GM12878 (cell line): ENCODE data around the gene CTNNA1. TPM values are rescaled to one million over a fixed set of nuclear protein-coding genes. Genes with fewer than 3 reads are reported as not detected.

ENCODE experiments used
- ATAC-seq: fragments of 200-7000 bp; cut with Tn5 transposase; 3 replicates; pipeline ENCODE4 v1.9.1; 2020; ENCODE audit warnings: mild to moderate bottlenecking, moderate library complexity
- BruUV-seq: library from RNA; stranded (reverse); fragments of 400-500 nt; replicated peaks from 2 replicates; lab custom pipeline; 2021; lab: Mats Ljungman, UMichigan
- CTCF ChIA-PET: fragments of 300-600 bp; sonication (Branson Sonifier 250); formaldehyde crosslinking; extraction: SDS; loops from one replicate; lab custom pipeline; 2021; ENCODE audit warnings: inconsistent platforms; lab: Yijun Ruan, JAX
- POLR2A ChIA-PET: fragments of 350-600 bp; formaldehyde crosslinking; extraction: SDS; loops from one replicate; lab custom pipeline; 2021; ENCODE audit warnings: inconsistent platforms; lab: Charles Lee
- RAD21 ChIA-PET: fragments of 300-600 bp; sonication (Branson Sonifier 250); formaldehyde crosslinking; loops from one replicate; lab custom pipeline; 2023; ENCODE audit warnings: antibody characterized with exemption; ENCODE audit not compliant: unreplicated experiment; lab: Charles Lee
- SMC1A ChIA-PET: fragments of 300-600 bp; sonication (Branson Sonifier 250); formaldehyde crosslinking; loops from one replicate; lab custom pipeline; 2023; ENCODE audit not compliant: unreplicated experiment, uncharacterized antibody; lab: Charles Lee
- DNase-seq: peaks from one replicate; pipeline ENCODE4 v3.0.0-alpha.2; 2011; ENCODE audit warnings: low read depth, low spot score
- FAIRE-seq: peaks from 3 replicates; lab custom pipeline; 2011; peaks lifted over from hg19 to GRCh38; lab: Jason Lieb, UNC
- H2AFZ ChIP-seq: 2 replicates; pipeline ENCODE4 v1.6.0; 2011; ENCODE audit warnings: low read depth, low read length, control low read depth; ENCODE audit not compliant: control insufficient read depth
- H3K27ac ChIP-seq: 2 replicates; pipeline ENCODE4 v1.5.1; 2011; ENCODE audit warnings: control low read depth; ENCODE audit not compliant: control insufficient read depth, insufficient read depth
- H3K27me3 ChIP-seq, 2 experiments: replicated peaks in 1 of 2; 2 replicates each; pipeline versions ENCODE4 v1.6.0 to v1.6.1; 2011; ENCODE audit warnings: low read length in 1 of 2; ENCODE audit not compliant: control insufficient read depth in 2 of 2, insufficient read depth in 2 of 2
- H3K36me3 ChIP-seq, 2 experiments: 2 replicates each; pipeline ENCODE4 v1.5.1; 2011; ENCODE audit warnings: low read length in 1 of 2; ENCODE audit not compliant: control insufficient read depth in 2 of 2, insufficient read depth in 2 of 2
- H3K4me1 ChIP-seq: 2 replicates; pipeline ENCODE4 v1.6.1; 2011; ENCODE audit warnings: mild to moderate bottlenecking, low read length, moderate library complexity, mixed read lengths; ENCODE audit not compliant: control insufficient read depth, insufficient read depth
- H3K4me2 ChIP-seq: 2 replicates; pipeline ENCODE4 v1.6.0; 2011; ENCODE audit warnings: control low read depth; ENCODE audit not compliant: control insufficient read depth, insufficient read depth
- H3K4me3 ChIP-seq: fragments of 200-600 bp; sonication (generic); 2 replicates; pipeline ENCODE4 v1.5.1; 2016
- H3K79me2 ChIP-seq: 2 replicates; pipeline ENCODE4 v1.6.0; 2011; ENCODE audit warnings: low read length; ENCODE audit not compliant: control insufficient read depth, insufficient read depth
- H3K9ac ChIP-seq: 2 replicates; pipeline ENCODE4 v1.8.0; 2011; ENCODE audit warnings: low read length, control low read depth, mixed read lengths; ENCODE audit not compliant: control insufficient read depth, insufficient read depth
- H3K9me3 ChIP-seq: replicated peaks from 3 replicates; pipeline ENCODE4 v1.5.1; 2011; ENCODE audit warnings: mild to moderate bottlenecking, low read length; ENCODE audit not compliant: control insufficient read depth, insufficient read depth
- H4K20me1 ChIP-seq: 2 replicates; pipeline ENCODE4 v1.6.0; 2011; ENCODE audit not compliant: control insufficient read depth, insufficient read depth
- EED ChIP-seq: sonication (generic); IDR thresholded peaks from 2 replicates; pipeline ENCODE4 v1.6.1; 2016; ENCODE audit warnings: antibody characterized with exemption, low read depth
- EGR1 ChIP-seq, 2 experiments: IDR thresholded peaks; 1 replicate in 1 of 2; 2 replicates in 1 of 2; pipeline ENCODE4 v1.6.1; 2011 to 2012; ENCODE audit warnings: low read depth in 2 of 2, low read length in 2 of 2, borderline replicate concordance in 1 of 2, mild to moderate bottlenecking in 1 of 2, moderate library complexity in 1 of 2
- ELK1 ChIP-seq: IDR thresholded peaks from 2 replicates; pipeline ENCODE4 v1.6.1; 2012; ENCODE audit warnings: low read depth, low read length, improper control_type of control experiment
- ESRRA ChIP-seq: IDR thresholded peaks from 2 replicates; pipeline ENCODE4 v1.6.1; 2012; ENCODE audit warnings: mild to moderate bottlenecking, low read length, improper control_type of control experiment
- ETV6 ChIP-seq, 2 experiments: fragments of 450-650 bp in 1 of 2; IDR thresholded peaks in 1 of 2; conservative IDR thresholded peaks in 1 of 2; 2 replicates each; pipeline ENCODE4 v1.6.1; 2014; ENCODE audit warnings: antibody characterized with exemption in 1 of 2, borderline replicate concordance in 1 of 2, low read depth in 1 of 2, mild to moderate bottlenecking in 1 of 2, moderate library complexity in 1 of 2
- FOS ChIP-seq: IDR thresholded peaks from 3 replicates; pipeline ENCODE4 v1.6.1; 2011; ENCODE audit warnings: borderline replicate concordance; ENCODE audit not compliant: insufficient read length; ENCODE audit errors: extremely low read depth
- HDGF ChIP-seq: fragments of 450-650 bp; IDR thresholded peaks from 2 replicates; pipeline ENCODE4 v1.6.1; 2016; ENCODE audit warnings: antibody characterized with exemption
- NFXL1 ChIP-seq: fragments of 450-650 bp; IDR thresholded peaks from 2 replicates; pipeline ENCODE4 v1.6.1; 2017; ENCODE audit warnings: antibody characterized with exemption, mild to moderate bottlenecking, borderline replicate concordance
- PKNOX1 ChIP-seq: fragments of 450-650 bp; IDR thresholded peaks from 2 replicates; pipeline ENCODE4 v1.6.1; 2016; ENCODE audit warnings: mild to moderate bottlenecking
- RCOR1 ChIP-seq: conservative IDR thresholded peaks from 2 replicates; pipeline ENCODE4 v1.6.1; 2012; ENCODE audit warnings: low read depth, low read length, improper control_type of control experiment
- RUNX3 ChIP-seq: IDR thresholded peaks from 2 replicates; pipeline ENCODE4 v1.6.1; 2012; ENCODE audit warnings: low read length, inconsistent platforms
- SMC3 ChIP-seq: IDR thresholded peaks from 2 replicates; pipeline ENCODE4 v1.6.1; 2011; ENCODE audit warnings: low read length, improper control_type of control experiment, borderline replicate concordance
- SREBF1 ChIP-seq: IDR thresholded peaks from 2 replicates; pipeline ENCODE4 v1.6.1; 2012; ENCODE audit warnings: mild to moderate bottlenecking, low read length
- TAF1 ChIP-seq: IDR thresholded peaks from 2 replicates; pipeline ENCODE4 v1.6.1; 2011; ENCODE audit warnings: mild to moderate bottlenecking, low read depth, low read length, borderline replicate concordance
- TBL1XR1 ChIP-seq: IDR thresholded peaks from 2 replicates; pipeline ENCODE4 v1.6.1; 2012; ENCODE audit warnings: low read depth, low read length, improper control_type of control experiment
- TCF12 ChIP-seq: IDR thresholded peaks from 2 replicates; pipeline ENCODE4 v1.6.1; 2011; ENCODE audit warnings: low read depth, mild to moderate bottlenecking, low read length
- ZSCAN29 ChIP-seq: fragments of 450-650 bp; IDR thresholded peaks from 2 replicates; pipeline ENCODE4 v1.6.1; 2017; ENCODE audit warnings: mild to moderate bottlenecking, moderate library complexity
- WGBS: methylation state at CpG from one replicate; pipeline ENCODE4 v1.1.6; 2016; ENCODE audit warnings: low lambda C conversion rate; ENCODE audit not compliant: insufficient replicate concordance, insufficient coverage; ENCODE audit errors: missing lambda C conversion rate; 5-methylcytosine and 5-hydroxymethylcytosine counted together
- in situ Hi-C: fragments of 300-500 bp; cut with MboI; formaldehyde crosslinking; loops from 9 replicates; pipeline ENCODE4 v1.14.3; 2018; ENCODE audit warnings: mixed read lengths
- intact Hi-C: fragments of 100-400 bp; cut with micrococcal nuclease; formaldehyde crosslinking; loops from one replicate; pipeline ENCODE4 v1.14.2; 2022; ENCODE audit not compliant: unreplicated experiment
- polyA plus RNA-seq, 11 experiments: library from polyadenylated mRNA; depleted of rRNA in 4 of 11; unstranded in 6 of 11; stranded (reverse) in 5 of 11; fragments of >200 nt; fragmentation: Nextera tagmentation in 4 of 11; fragmentation: Illumina TruSeq in 1 of 11; extraction: Ambion mirVana in 4 of 11; extraction: Trizol in 1 of 11; gene quantifications; 1 replicate in 1 of 11; 2 replicates in 10 of 11; pipeline versions ENCODE4 v1.2.1 to v1.2.3, GENCODE V29; 2011 to 2016; ENCODE audit warnings: inconsistent platforms in 2 of 11, missing spikeins in 2 of 11, low read depth in 1 of 11
- total RNA-seq, 4 experiments: library from RNA; depleted of rRNA in 3 of 4; stranded (reverse); fragments of >200 nt in 3 of 4; fragmentation: Illumina TruSeq in 1 of 4; extraction: Trizol in 1 of 4; gene quantifications; 2 replicates each; pipeline versions ENCODE4 v1.2.1 to v1.2.3, GENCODE V29; 2013 to 2021
- TF ChIP-seq, protein P1 (sequence below): fragments of 450-650 bp; IDR thresholded peaks from 2 replicates; pipeline ENCODE4 v1.6.1; 2014; ENCODE audit warnings: mild to moderate bottlenecking

The CTNNA1 gene
- total and polyA plus RNA-seq, 10 of the 15 experiments (the other 5 are each of a cell fraction or from before 2014, with no cell fraction given), result 32.6 to 104 (median 57.7) TPM

DNA sequence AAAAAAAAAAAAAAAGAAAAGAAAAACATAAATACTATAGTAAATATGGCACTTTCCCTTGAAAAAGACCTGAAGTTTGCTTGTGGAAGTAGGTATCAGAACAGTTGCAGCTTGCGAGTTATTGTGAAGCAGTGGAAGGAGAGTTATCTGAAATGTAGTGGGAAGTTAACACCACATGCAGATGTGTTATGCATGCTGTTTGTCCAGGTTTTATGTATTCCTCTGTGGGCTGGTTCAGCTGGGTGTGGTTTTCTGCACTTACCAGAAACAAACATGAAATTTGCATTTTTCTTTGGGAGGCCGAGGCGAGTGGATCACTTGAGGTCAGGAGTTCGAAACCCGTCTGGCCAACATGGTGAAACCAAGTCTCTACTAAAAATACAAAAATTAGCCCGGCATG, 42.1 kb upstream of the CTNNA1 start:
- in situ Hi-C loops, result no loop called here
- H3K79me2 ChIP-seq, result no peaks in the 10 kb centered on the region
- POLR2A ChIA-PET, result no interaction called here

GRCh38 chr5:138711811-138712210, 41.4 kb upstream of the CTNNA1 start:
- WGBS, result 37% methylated on average over 3 of the region's 3 CpGs
- no peak for ATAC-seq
- ChIA-PET SMC1A (interaction anchor here (0.6 kb wide), 1 partner anchor 226 kb away, joined by 3 read pairs; no protein-coding TSS in a partner anchor), RAD21 (no interaction called here), POLR2A (no interaction called here), CTCF (no interaction called here)
- no peak overlapping the region for H3K9ac ChIP-seq
- no peaks in the 10 kb centered on the region for H3K4me1 ChIP-seq
- BruUV-seq, result no TSS peak
- FAIRE-seq, result no peak
- H3K27me3 ChIP-seq, result no peaks in the 10 kb centered on the region; a peak in 1 of 4 replicates
- H3K36me3 ChIP-seq, result no peaks in the 10 kb centered on the region
- no peak overlapping the region for H3K4me2 ChIP-seq
- in situ Hi-C loops (no loop called here), intact Hi-C loops (no loop called here)
- DNase-seq, result no peak
- no peak overlapping the region for H3K27ac ChIP-seq
- H2AFZ ChIP-seq, result no peak overlapping the region
- no peak overlapping the region for H3K4me3 ChIP-seq
- H4K20me1 ChIP-seq, result no peaks in the 10 kb centered on the region; the same call in 1 of the 2 replicates
- no peaks in the 10 kb centered on the region for H3K9me3 ChIP-seq
- H3K79me2 ChIP-seq, result no peaks in the 10 kb centered on the region
- TF ChIP-seq RUNX3 (no peak), HDGF (no peak), PKNOX1 (no peak), EGR1 (IDR thresholded peaks at IDR 0.05; ENCODE audit: borderline replicate concordance in 1 of 2, low read depth in 2 of 2, low read length in 2 of 2) (no peak), SREBF1 (no peak), ZSCAN29 (no peak), ESRRA (no peak), NFXL1 (no peak), TCF12 (no peak), FOS (no peak), ELK1 (no peak)
- TF ChIP-seq, protein P1, sequence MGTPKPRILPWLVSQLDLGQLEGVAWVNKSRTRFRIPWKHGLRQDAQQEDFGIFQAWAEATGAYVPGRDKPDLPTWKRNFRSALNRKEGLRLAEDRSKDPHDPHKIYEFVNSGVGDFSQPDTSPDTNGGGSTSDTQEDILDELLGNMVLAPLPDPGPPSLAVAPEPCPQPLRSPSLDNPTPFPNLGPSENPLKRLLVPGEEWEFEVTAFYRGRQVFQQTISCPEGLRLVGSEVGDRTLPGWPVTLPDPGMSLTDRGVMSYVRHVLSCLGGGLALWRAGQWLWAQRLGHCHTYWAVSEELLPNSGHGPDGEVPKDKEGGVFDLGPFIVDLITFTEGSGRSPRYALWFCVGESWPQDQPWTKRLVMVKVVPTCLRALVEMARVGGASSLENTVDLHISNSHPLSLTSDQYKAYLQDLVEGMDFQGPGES, result no peak

More for the DNA sequence above, 42.1 kb upstream of the CTNNA1 start:
- WGBS, result 51% methylated on average over 6 of the region's 6 CpGs
- ChIA-PET CTCF (no interaction called here), SMC1A (no interaction called here), RAD21 (no interaction called here)
- no peaks in the 10 kb centered on the region; the same call in 1 of the 2 replicates for H4K20me1 ChIP-seq
- TF ChIP-seq TAF1, result no peak
- TF ChIP-seq ETV6 (conservative IDR thresholded peaks at IDR 0.05 in 1 of 2, IDR thresholded peaks at IDR 0.05 in 1 of 2; ENCODE audit: borderline replicate concordance in 1 of 2, low read depth in 1 of 2), result no peak
- TF ChIP-seq SMC3, result no peak
- TF ChIP-seq TBL1XR1, result no peak
- TF ChIP-seq ZSCAN29, result no peak
- no peak for TF ChIP-seq RCOR1
- no peak for TF ChIP-seq EED
- no peak overlapping the region for H3K27ac ChIP-seq
- intact Hi-C loops, result no loop called here
- DNase-seq (no peak), FAIRE-seq (no peak), ATAC-seq (no peak)
- no peaks in the 10 kb centered on the region for H3K36me3 ChIP-seq
- no peak overlapping the region for H3K9ac ChIP-seq
- no peaks in the 10 kb centered on the region for H3K9me3 ChIP-seq
- no TSS peak for BruUV-seq
- no peak overlapping the region for H3K4me2 ChIP-seq
- no peaks in the 10 kb centered on the region for H3K4me1 ChIP-seq
- H2AFZ ChIP-seq, result no peak overlapping the region
- no peak overlapping the region for H3K4me3 ChIP-seq
- H3K27me3 ChIP-seq, result no peaks in the 10 kb centered on the region; a peak in 1 of 4 replicates
